HL-60 (cell line): Measurements from ENCODE around the gene TBC1D22A.

ENCODE experiments used
- GABPA ChIP-seq: IDR thresholded peaks from 2 replicates; pipeline ENCODE4 v1.6.1; 2012; ENCODE audit warnings: low read depth
- POLR2AphosphoS5 ChIP-seq: IDR thresholded peaks from 2 replicates; pipeline ENCODE4 v1.6.1; 2012; ENCODE audit warnings: low read depth
- SPI1 ChIP-seq: IDR thresholded peaks from 2 replicates; pipeline ENCODE4 v1.6.1; 2012; ENCODE audit warnings: low read depth, mild to moderate bottlenecking, borderline replicate concordance
- TF ChIP-seq, protein P1 (sequence below): IDR thresholded peaks from one replicate; pipeline ENCODE4 v1.5.1; 2011; ENCODE audit warnings: low read length, control low read depth, inconsistent platforms; ENCODE audit not compliant: insufficient read depth
- TF ChIP-seq, protein P2 (sequence below): IDR thresholded peaks from 2 replicates; pipeline ENCODE4 v1.6.1; 2012; ENCODE audit warnings: low read depth; ENCODE audit not compliant: insufficient replicate concordance

DNA sequence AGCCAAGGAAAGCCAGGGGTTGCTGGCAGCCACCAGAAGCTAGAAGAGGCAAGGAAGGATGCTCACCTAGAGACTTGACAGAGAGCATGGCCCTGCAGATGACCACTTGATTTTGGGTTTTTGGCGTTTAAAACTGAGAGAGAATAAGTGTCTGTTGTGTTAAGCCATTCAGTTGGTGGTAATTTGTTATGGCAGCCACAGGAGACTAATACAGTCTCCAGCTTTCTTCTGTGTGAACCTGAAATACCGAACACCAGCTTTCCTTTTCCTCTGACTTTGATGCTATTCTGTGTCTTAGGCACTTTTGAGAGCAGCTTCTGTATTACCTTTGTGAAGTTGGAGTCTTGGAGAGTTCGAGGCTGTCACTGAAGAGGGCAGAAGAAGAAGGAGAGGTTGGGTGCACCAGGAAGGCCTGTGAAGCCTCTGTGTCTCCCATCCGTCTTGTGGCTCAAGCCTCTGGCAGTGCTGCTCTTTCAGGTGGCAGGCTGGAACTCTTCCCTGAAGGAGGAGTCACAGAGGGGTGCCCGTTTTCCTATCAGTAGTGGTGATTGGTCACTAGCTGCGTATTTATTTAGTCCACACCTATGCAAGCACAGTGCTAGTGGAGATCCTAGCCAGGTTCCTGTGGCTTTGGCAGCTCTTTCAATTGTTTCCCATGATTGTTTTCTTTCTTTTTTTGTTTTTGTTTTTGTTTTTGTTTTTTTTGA, 2.5 kb downstream of the TBC1D22A start:
- TF ChIP-seq, protein P1, sequence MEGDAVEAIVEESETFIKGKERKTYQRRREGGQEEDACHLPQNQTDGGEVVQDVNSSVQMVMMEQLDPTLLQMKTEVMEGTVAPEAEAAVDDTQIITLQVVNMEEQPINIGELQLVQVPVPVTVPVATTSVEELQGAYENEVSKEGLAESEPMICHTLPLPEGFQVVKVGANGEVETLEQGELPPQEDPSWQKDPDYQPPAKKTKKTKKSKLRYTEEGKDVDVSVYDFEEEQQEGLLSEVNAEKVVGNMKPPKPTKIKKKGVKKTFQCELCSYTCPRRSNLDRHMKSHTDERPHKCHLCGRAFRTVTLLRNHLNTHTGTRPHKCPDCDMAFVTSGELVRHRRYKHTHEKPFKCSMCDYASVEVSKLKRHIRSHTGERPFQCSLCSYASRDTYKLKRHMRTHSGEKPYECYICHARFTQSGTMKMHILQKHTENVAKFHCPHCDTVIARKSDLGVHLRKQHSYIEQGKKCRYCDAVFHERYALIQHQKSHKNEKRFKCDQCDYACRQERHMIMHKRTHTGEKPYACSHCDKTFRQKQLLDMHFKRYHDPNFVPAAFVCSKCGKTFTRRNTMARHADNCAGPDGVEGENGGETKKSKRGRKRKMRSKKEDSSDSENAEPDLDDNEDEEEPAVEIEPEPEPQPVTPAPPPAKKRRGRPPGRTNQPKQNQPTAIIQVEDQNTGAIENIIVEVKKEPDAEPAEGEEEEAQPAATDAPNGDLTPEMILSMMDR = no peak
- TF ChIP-seq POLR2AphosphoS5 = no peak
- TF ChIP-seq, protein P2, sequence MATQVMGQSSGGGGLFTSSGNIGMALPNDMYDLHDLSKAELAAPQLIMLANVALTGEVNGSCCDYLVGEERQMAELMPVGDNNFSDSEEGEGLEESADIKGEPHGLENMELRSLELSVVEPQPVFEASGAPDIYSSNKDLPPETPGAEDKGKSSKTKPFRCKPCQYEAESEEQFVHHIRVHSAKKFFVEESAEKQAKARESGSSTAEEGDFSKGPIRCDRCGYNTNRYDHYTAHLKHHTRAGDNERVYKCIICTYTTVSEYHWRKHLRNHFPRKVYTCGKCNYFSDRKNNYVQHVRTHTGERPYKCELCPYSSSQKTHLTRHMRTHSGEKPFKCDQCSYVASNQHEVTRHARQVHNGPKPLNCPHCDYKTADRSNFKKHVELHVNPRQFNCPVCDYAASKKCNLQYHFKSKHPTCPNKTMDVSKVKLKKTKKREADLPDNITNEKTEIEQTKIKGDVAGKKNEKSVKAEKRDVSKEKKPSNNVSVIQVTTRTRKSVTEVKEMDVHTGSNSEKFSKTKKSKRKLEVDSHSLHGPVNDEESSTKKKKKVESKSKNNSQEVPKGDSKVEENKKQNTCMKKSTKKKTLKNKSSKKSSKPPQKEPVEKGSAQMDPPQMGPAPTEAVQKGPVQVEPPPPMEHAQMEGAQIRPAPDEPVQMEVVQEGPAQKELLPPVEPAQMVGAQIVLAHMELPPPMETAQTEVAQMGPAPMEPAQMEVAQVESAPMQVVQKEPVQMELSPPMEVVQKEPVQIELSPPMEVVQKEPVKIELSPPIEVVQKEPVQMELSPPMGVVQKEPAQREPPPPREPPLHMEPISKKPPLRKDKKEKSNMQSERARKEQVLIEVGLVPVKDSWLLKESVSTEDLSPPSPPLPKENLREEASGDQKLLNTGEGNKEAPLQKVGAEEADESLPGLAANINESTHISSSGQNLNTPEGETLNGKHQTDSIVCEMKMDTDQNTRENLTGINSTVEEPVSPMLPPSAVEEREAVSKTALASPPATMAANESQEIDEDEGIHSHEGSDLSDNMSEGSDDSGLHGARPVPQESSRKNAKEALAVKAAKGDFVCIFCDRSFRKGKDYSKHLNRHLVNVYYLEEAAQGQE = no peak
- TF ChIP-seq GABPA = no peak
- no peak for TF ChIP-seq SPI1
